22Rv1 (cell line): Measurements from ENCODE around the gene METTL13.

Experiments used
- H3K27ac ChIP-seq: fragments of 450-650 bp; 2 replicates; pipeline ENCODE4 v1.5.1; 2017
- CTCF ChIP-seq: fragments of 450-650 bp; IDR thresholded peaks from 2 replicates; pipeline ENCODE4 v1.5.1; 2017; ENCODE audit warnings: mild to moderate bottlenecking
- ZFX ChIP-seq: fragments of 450-650 bp; IDR thresholded peaks from 2 replicates; pipeline ENCODE4 v1.6.1; 2017; ENCODE audit warnings: antibody characterized with exemption, borderline replicate concordance

Gene METTL13

GRCh38 chr1:171769171-171769570 lies 12.3 kb upstream of the METTL13 start:
- TF ChIP-seq CTCF (no peak), ZFX (no peak)
- no peak overlapping the region for H3K27ac ChIP-seq

GRCh38 chr1:171769754-171770153 lies 11.7 kb upstream of the METTL13 start:
- no peak overlapping the region for H3K27ac ChIP-seq
- no peak for TF ChIP-seq CTCF
- TF ChIP-seq ZFX: no peak

- no peak overlapping the region for H3K27ac ChIP-seq
- TF ChIP-seq ZFX: no peak
- no peak for TF ChIP-seq CTCF
Observed at GRCh38 chr1:171772312-171772711, 9.1 kb upstream of the METTL13 start.

- peak overlapping the region; percentile 97 for H3K27ac ChIP-seq
- TF ChIP-seq ZFX (no peak), CTCF (0 out of 2 replicates have a peak, but pooled peaks have one; percentile 5)
Observed at GRCh38 chr1:171780583-171781175, 781 bp upstream of the METTL13 start.

GRCh38 chr1:171783816-171784530 lies 2.5 kb downstream of the METTL13 start:
- no peak overlapping the region for H3K27ac ChIP-seq
- TF ChIP-seq CTCF (no peak), ZFX (no peak)

GRCh38 chr1:171784784-171785183 lies 3.3 kb downstream of the METTL13 start:
- H3K27ac ChIP-seq: no peak overlapping the region
- no peak for TF ChIP-seq CTCF
- TF ChIP-seq ZFX: no peak

- no peak for TF ChIP-seq ZFX
- TF ChIP-seq CTCF: no peak
- no peak overlapping the region for H3K27ac ChIP-seq
Observed at GRCh38 chr1:171785766-171786165, 4.3 kb downstream of the METTL13 start.
